KMS-11 (cell line): ENCODE measurements around the gene PCDHGA11.
"Not testable (repeated sequence)": the region's sequence is repeated elsewhere in the genome, so short reads cannot be mapped to it uniquely, and the experiment has no call there.

Experiments used
- H2AFZ ChIP-seq: fragments of 200-600 bp; sonication (generic); 2 replicates; pipeline ENCODE4 v1.6.1; 2016; ENCODE audit warnings: antibody characterized with exemption, mixed run types, low read depth
- H3K27ac ChIP-seq: fragments of 200-600 bp; sonication (generic); 2 replicates; pipeline ENCODE4 v1.6.1; 2016; ENCODE audit warnings: mild to moderate bottlenecking, mixed run types
- H3K27me3 ChIP-seq: fragments of 200-600 bp; sonication (generic); 2 replicates; pipeline ENCODE4 v1.6.1; 2017; ENCODE audit warnings: mild to moderate bottlenecking, low read depth, mixed run types, moderate library complexity; ENCODE audit not compliant: insufficient read depth
- H3K36me3 ChIP-seq: fragments of 200-600 bp; sonication (generic); 2 replicates; pipeline ENCODE4 v1.6.1; 2017; ENCODE audit warnings: mild to moderate bottlenecking, mixed run types; ENCODE audit not compliant: insufficient read depth
- H3K4me1 ChIP-seq: fragments of 200-600 bp; sonication (generic); 2 replicates; pipeline ENCODE4 v1.6.1; 2016; ENCODE audit warnings: mild to moderate bottlenecking, low read depth, mixed run types; ENCODE audit not compliant: poor library complexity, severe bottlenecking
- H3K4me2 ChIP-seq: fragments of 200-600 bp; sonication (generic); 2 replicates; pipeline ENCODE4 v1.7.0; 2016; ENCODE audit warnings: mild to moderate bottlenecking, mixed run types
- H3K4me3 ChIP-seq: fragments of 200-600 bp; sonication (generic); IDR thresholded peaks from 2 replicates; pipeline ENCODE4 v1.6.1; 2017; ENCODE audit warnings: low read depth, low read length, mixed read lengths; ENCODE audit not compliant: insufficient read depth
- H3K79me2 ChIP-seq: fragments of 200-600 bp; sonication (generic); 2 replicates; pipeline ENCODE4 v1.6.1; 2016; ENCODE audit warnings: low read depth, mixed run types; ENCODE audit not compliant: insufficient read depth
- H3K9ac ChIP-seq: fragments of 200-600 bp; sonication (generic); 2 replicates; pipeline ENCODE4 v1.6.1; 2016; ENCODE audit warnings: mild to moderate bottlenecking, mixed run types
- H4K20me1 ChIP-seq: fragments of 200-600 bp; sonication (generic); 2 replicates; pipeline ENCODE4 v1.6.1; 2016; ENCODE audit warnings: mild to moderate bottlenecking, mixed run types; ENCODE audit not compliant: insufficient read depth
- TF ChIP-seq, protein P1 (sequence below): fragments of 200-600 bp; sonication (generic); conservative IDR thresholded peaks from 2 replicates; pipeline ENCODE4 v1.6.1; 2017; ENCODE audit warnings: low read depth, mild to moderate bottlenecking, antibody characterized with exemption, low read length, moderate library complexity, mixed read lengths

The PCDHGA11 gene

DNA sequence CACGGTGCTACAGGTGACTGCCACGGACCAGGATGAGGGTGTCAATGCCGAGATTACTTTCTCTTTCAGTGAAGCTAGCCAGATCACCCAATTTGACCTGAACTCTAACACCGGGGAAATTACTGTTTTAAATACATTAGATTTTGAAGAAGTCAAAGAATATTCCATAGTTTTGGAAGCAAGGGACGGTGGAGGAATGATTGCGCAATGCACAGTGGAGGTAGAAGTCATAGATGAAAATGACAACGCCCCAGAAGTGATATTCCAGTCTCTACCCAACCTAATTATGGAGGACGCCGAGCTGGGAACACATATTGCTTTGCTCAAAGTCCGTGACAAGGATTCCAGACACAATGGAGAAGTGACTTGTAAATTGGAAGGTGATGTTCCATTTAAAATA is 32.2 kb upstream of the PCDHGA11 start:
- Histone ChIP-seq H3K4me3 (no peak overlapping the region), H3K9ac (no peak overlapping the region), H3K27ac (no peak overlapping the region), H3K79me2 (no peaks in the 10 kb centered on the region), H3K4me1 (no peaks in the 10 kb centered on the region), H3K4me2 (no peak overlapping the region), H3K27me3 (no peaks in the 10 kb centered on the region), H2AFZ (no peak overlapping the region), H4K20me1 (no peaks in the 10 kb centered on the region), H3K36me3 (no peaks in the 10 kb centered on the region)
- TF ChIP-seq, protein P1, sequence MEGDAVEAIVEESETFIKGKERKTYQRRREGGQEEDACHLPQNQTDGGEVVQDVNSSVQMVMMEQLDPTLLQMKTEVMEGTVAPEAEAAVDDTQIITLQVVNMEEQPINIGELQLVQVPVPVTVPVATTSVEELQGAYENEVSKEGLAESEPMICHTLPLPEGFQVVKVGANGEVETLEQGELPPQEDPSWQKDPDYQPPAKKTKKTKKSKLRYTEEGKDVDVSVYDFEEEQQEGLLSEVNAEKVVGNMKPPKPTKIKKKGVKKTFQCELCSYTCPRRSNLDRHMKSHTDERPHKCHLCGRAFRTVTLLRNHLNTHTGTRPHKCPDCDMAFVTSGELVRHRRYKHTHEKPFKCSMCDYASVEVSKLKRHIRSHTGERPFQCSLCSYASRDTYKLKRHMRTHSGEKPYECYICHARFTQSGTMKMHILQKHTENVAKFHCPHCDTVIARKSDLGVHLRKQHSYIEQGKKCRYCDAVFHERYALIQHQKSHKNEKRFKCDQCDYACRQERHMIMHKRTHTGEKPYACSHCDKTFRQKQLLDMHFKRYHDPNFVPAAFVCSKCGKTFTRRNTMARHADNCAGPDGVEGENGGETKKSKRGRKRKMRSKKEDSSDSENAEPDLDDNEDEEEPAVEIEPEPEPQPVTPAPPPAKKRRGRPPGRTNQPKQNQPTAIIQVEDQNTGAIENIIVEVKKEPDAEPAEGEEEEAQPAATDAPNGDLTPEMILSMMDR, result no peak

DNA sequence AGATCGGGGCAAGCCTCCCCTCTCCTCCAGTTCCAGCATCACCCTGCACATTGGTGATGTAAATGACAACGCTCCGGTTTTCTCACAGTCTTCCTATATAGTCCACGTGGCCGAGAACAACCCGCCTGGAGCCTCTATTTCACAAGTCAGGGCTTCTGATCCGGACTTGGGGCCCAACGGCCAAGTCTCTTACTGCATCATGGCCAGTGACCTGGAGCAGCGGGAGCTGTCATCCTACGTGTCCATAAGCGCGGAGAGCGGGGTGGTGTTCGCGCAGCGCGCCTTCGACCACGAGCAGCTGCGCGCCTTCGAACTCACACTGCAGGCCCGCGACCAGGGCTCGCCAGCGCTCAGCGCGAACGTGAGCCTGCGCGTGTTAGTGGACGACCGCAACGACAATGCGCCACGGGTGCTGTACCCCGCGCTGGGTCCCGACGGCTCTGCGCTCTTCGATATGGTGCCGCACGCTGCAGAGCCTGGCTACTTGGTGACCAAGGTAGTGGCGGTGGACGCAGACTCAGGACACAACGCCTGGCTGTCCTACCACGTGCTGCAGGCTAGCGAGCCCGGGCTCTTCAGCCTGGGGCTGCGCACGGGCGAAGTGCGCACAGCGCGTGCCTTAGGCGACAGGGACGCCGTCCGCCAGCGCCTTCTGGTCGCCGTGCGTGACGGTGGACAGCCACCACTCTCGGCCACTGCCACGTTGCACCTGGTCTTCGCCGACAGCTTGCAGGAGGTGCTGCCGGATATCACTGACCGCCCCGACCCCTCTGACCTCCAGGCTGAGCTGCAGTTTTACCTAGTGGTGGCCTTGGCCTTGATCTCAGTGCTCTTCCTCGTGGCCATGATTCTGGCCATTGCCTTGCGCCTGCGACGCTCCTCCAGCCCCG is 31.5 kb upstream of the PCDHGA11 start:
- H3K79me2 ChIP-seq, result no peaks in the 10 kb centered on the region
- no peak overlapping the region for H3K4me2 ChIP-seq
- no peak overlapping the region for H2AFZ ChIP-seq
- no peaks in the 10 kb centered on the region for H3K36me3 ChIP-seq
- H3K27me3 ChIP-seq, result no peaks in the 10 kb centered on the region
- H3K4me1 ChIP-seq, result no peaks in the 10 kb centered on the region
- no peak overlapping the region for H3K27ac ChIP-seq
- no peaks in the 10 kb centered on the region for H4K20me1 ChIP-seq
- no peak overlapping the region for H3K9ac ChIP-seq
- TF ChIP-seq, protein P1, result no peak
- H3K4me3 ChIP-seq, result no peak overlapping the region

DNA sequence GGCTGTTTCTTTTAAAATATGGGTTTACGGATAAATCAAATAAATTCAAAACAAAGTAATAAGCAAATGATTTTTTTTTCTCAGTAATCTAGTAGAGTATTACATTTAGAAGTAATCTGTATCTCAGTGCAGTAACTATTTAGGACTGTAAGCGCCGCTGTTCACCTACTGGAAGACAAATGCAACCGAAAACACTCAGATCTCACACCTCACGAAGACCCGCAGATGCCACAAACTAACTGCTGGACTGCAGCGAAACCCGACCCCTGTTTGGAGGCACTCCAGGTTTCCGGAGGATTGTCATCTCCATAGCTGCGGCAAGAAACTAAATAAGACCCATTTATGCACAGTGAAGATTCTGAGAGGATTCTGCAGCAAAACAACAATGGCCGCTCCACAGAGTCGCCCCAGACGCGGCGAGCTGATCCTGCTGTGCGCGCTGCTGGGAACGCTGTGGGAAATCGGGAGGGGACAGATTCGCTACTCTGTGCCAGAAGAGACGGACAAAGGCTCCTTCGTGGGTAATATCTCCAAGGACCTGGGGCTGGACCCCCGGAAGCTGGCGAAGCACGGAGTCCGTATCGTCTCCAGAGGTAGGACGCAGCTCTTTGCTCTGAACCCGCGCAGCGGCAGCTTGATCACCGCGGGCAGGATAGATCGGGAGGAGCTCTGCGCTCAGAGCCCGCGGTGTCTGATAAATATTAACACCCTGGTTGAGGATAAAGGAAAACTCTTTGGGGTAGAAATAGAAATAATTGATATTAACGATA is 28.2 kb upstream of the PCDHGA11 start, which contains the start of gene PCDHGA8:
Gene PCDHGA8, plus strand, starts transcription at position 205 of the 770 bp plus-strand sequence. Its CDS starts 181 bp downstream, at position 386.
- Histone ChIP-seq H3K27ac (no peak within 1 kb of the TSS), H2AFZ (no peak within 1 kb of the TSS), H4K20me1 (no peaks in the 10 kb centered on the region), H3K4me1 (no peaks in the 10 kb centered on the region), H3K79me2 (no peaks in the 10 kb centered on the region), H3K9ac (no peak within 1 kb of the TSS), H3K4me3 (no peak within 1 kb of the TSS), H3K27me3 (no peaks in the 10 kb centered on the region), H3K36me3 (no peaks in the 10 kb centered on the region), H3K4me2 (no peak within 1 kb of the TSS)
- TF ChIP-seq, protein P1, result no peak

DNA sequence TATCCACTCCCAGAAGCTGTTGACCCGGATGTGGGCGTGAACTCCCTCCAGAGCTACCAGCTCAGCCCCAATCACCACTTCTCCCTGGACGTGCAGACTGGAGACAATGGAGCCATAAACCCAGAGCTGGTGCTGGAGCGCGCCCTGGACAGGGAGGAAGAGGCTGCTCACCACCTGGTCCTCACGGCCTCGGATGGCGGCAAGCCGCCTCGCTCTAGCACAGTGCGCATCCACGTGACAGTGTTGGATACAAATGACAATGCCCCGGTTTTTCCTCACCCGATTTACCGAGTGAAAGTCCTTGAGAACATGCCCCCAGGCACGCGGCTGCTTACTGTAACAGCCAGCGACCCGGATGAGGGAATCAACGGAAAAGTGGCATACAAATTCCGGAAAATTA is 27.6 kb upstream of the PCDHGA11 start:
- Histone ChIP-seq H3K36me3 (no peaks in the 10 kb centered on the region), H2AFZ (no peak overlapping the region), H3K4me2 (no peak overlapping the region), H3K4me3 (no peak overlapping the region), H4K20me1 (no peaks in the 10 kb centered on the region), H3K27ac (no peak overlapping the region), H3K27me3 (no peaks in the 10 kb centered on the region), H3K9ac (no peak overlapping the region), H3K79me2 (no peaks in the 10 kb centered on the region), H3K4me1 (no peaks in the 10 kb centered on the region)
- TF ChIP-seq, protein P1, result no peak

DNA sequence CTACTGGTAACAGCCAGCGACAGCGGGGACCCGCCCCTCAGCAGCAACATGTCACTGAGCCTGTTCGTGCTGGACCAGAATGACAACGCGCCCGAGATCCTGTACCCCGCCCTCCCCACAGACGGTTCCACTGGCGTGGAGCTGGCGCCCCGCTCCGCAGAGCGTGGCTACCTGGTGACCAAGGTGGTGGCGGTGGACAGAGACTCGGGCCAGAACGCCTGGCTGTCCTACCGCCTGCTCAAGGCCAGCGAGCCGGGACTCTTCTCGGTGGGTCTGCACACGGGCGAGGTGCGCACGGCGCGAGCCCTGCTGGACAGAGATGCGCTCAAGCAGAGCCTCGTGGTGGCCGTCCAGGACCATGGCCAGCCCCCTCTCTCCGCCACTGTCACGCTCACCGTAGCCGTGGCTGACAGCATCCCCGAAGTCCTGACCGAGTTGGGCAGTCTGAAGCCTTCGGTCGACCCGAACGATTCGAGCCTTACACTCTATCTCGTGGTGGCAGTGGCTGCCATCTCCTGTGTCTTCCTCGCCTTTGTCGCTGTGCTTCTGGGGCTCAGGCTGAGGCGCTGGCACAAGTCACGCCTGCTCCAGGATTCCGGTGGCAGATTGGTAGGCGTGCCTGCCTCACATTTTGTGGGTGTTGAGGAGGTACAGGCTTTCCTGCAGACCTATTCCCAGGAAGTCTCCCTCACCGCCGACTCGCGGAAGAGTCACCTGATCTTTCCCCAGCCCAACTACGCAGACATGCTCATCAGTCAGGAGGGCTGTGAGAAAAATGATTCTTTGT is 26.3 kb upstream of the PCDHGA11 start:
- H3K4me2 ChIP-seq, H3K27me3 ChIP-seq, H2AFZ ChIP-seq, H3K9ac ChIP-seq, H3K27ac ChIP-seq, H3K36me3 ChIP-seq, H3K79me2 ChIP-seq, H3K4me1 ChIP-seq, H4K20me1 ChIP-seq, H3K4me3 ChIP-seq: not testable (repeated sequence)
